ENCODE results near the gene SIRT7. TPM values are rescaled to one million over a fixed set of nuclear protein-coding genes. Genes with fewer than 3 reads are reported as not detected.
A peak's percentile ranks its signal among the peaks of the same experiment; 100 is the strongest.

SIRT7 gene
- total RNA-seq, 4 donors from 2014 or later = 32.0 to 44.6 (median 38.0) TPM

DNA sequence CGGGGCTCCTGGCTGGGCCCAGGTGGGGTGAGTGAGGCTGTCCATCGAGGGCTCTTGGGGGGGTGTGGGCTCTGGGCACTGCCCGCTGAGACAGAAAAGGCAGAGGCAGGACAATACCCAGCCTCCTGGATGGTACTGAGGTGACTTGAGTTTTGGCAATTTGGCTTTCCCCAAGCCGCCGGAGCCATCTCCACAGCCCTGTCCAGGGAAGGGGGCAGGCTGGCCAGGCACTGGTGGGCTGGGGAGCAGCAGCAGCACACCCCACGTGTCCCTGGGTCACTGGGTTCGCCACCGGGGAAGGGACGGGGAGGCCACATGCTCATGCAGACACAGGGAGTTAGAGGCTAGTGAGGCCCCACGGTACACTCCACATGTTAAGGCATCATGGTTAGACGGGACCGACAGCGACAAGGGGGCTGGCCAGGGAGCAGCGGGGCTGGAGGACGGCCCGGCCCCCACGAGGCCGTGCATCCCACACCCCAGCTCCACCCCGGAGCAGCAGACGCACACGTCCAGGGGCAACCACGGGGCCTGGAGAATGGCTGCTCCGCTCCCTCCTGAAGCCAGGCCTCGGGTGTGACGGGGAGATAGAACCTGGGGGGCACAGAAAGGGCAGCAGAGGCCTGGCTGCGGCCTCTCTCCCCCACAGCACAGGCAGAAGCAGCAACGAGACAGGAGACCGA, 49.8 kb downstream of the SIRT7 start:
- DNase-seq (ENCODE audit: low spot score in 2 of 2) = no peak
- TF ChIP-seq, protein P1, sequence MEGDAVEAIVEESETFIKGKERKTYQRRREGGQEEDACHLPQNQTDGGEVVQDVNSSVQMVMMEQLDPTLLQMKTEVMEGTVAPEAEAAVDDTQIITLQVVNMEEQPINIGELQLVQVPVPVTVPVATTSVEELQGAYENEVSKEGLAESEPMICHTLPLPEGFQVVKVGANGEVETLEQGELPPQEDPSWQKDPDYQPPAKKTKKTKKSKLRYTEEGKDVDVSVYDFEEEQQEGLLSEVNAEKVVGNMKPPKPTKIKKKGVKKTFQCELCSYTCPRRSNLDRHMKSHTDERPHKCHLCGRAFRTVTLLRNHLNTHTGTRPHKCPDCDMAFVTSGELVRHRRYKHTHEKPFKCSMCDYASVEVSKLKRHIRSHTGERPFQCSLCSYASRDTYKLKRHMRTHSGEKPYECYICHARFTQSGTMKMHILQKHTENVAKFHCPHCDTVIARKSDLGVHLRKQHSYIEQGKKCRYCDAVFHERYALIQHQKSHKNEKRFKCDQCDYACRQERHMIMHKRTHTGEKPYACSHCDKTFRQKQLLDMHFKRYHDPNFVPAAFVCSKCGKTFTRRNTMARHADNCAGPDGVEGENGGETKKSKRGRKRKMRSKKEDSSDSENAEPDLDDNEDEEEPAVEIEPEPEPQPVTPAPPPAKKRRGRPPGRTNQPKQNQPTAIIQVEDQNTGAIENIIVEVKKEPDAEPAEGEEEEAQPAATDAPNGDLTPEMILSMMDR (IDR thresholded peaks at IDR 0.05) = no peak

DNA sequence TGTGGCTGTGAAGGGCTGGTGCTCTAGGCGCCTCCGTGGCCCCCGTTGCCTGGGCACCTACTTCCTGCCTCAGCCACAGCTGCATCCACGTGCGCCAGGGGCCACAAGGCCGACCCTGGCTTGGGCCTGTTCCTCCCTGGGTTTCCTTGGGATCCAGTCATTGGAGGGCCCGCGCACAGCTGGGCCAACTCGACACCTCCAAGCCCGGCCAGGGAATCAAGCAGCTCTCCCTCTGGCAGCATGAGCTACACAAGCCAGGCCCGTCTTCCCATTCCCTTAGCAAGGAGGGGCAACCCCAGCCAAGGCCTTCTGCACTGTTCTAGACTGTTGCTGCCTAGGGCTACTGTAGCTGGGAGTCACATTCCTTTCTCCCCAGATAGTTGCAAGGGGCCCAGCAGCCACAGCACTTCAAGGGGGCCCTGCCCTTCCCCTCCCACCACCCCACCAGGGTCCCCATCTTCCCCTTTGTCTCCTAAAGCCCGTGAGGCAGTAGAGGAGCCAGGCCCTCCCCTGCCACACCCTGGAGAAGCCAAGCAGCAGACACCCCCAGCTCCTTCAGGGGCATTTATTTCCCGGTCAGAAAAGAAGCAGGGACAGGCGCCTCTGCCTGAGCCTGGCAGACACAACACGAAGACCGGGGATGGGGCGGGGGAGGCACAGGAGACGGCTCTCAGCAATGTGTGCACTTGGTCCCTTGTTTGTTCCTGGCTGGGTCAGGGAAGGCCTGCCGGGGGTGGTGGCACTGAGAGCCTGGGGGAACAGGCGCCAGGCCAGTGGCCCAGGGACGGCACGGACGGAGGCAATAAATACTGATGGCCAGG, 50.6 kb downstream of the SIRT7 start:
- TF ChIP-seq, protein P1 (IDR thresholded peaks at IDR 0.05) = no peak
- TF ChIP-seq POLR2A (IDR thresholded peaks at IDR 0.05) = no peak
- intact Hi-C loops (cut with DNase I; ENCODE audit: low total_unique reads) = no loop called here
- H3K4me3 ChIP-seq (ENCODE audit: low read depth, poor library complexity, severe bottlenecking) = no peak overlapping the region
- WGBS, 2 donors = 38 to 44% methylated on average over 17 to 18 of the region's 23 CpGs
- DNase-seq (ENCODE audit: low spot score in 2 of 2) = no peak

More for the DNA sequence above, 49.8 kb downstream of the SIRT7 start:
- WGBS, 2 donors = 73 to 74% methylated on average over 9 to 26 of the region's 28 CpGs
- no peak overlapping the region for H3K4me3 ChIP-seq (ENCODE audit: low read depth, poor library complexity, severe bottlenecking)
- intact Hi-C loops (cut with DNase I; ENCODE audit: low total_unique reads) = no loop called here

DNA sequence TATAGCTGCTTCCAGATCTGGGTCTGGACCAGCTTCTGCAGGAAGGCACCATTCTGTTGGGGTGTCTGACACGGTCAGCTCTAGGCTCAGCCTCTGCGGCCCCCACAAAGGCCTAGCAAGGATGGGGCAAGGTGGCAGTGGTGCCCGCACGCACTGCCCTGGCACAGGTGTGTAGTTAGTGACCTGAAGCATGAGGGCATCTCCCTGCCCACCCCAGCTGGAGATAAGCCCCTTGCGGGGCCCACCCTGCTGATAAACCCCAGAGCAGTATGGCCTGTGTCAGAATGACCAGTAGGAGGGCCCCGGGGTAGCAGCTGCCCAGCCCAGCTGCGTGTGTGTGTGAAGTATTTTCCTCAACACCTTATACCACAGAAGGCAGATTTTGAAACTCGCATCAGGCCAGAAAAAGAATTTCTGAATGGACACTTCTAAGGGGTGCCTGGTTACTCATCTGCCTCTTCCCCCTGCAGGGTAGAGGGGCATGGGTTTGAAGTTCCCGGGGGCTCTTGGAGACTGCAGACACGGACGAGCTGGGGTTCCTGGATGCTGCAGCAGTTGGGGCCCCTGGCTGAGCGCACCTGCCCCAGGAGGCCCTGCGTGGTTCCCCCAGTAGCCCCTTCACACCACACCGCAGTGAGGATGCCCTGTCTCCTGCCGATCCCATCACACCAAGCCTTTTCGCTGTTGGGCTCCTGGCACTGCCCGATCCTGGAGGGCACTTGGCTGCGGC, 51.4 kb downstream of the SIRT7 start:
- 68 to 77% methylated on average over 9 to 18 of the region's 18 CpGs for WGBS, 2 donors
- no peak for DNase-seq (ENCODE audit: low spot score in 2 of 2)
- H3K4me3 ChIP-seq (ENCODE audit: low read depth, poor library complexity, severe bottlenecking) = no peak overlapping the region
- intact Hi-C loops (cut with DNase I; ENCODE audit: low total_unique reads) = no loop called here
- TF ChIP-seq POLR2A (IDR thresholded peaks at IDR 0.05) = no peak
- TF ChIP-seq, protein P1 (IDR thresholded peaks at IDR 0.05) = no peak

DNA sequence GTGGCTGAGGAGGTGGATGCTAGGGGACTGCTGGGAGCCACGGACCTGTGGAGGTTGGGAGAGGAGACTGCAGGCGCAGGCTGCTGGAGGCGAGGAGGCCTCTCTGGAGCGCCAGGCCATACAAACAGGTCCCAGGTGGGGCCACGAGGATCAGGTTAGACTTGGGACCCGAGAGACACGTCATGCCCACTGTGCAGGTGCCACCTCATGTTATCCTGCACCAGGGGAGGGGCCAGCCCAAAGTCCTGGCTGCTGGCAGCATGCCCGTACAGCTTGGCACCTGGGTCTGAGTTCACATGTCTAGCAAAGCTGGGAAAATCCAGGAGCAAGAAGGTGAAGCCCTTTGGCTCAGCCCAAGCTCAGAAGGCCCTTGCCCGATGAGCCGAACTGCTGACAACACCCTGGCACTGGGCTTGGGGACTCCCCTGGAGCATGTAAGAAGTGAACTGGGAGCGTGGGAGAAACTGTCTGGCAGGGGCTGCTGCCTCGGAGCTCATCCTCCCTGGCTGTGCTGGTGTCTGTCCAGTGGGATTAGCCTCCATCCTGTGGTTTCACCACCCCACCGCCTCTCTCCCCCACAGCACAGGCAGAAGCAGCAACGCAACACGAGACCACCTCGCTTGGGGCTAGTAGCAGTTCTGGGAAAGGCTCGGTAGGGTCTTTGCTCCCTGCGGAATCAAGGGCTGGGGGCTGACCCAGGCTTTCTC, 52.1 kb downstream of the SIRT7 start:
- TF ChIP-seq, protein P1 (IDR thresholded peaks at IDR 0.05) = no peak
- TF ChIP-seq POLR2A (IDR thresholded peaks at IDR 0.05) = no peak
- intact Hi-C loops (cut with DNase I; ENCODE audit: low total_unique reads) = no loop called here
- no peak overlapping the region for H3K4me3 ChIP-seq (ENCODE audit: low read depth, poor library complexity, severe bottlenecking)
- peak in 1 of 2 donors; percentile 87 for DNase-seq (ENCODE audit: low spot score in 2 of 2)
- 67 to 70% methylated on average over 18 of the region's 18 CpGs for WGBS, 2 donors

DNA sequence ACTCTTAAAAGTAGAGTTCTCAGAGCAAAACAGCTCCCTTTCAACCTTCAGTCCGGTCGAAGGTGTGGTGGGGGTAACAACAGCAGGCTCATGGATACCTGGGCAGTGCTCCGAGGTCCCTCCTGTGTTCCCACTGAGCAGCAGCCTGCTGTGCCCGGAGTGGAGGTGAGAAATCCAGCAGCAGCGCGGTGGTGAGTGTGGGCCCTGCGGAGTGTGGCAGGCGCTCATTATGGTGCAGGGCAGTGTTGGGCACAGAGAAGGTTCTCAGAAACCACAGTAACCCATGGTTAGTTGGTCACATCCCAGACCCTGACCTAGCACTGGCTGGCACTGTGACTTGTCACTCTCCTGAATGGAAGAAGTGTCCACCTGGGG, 52.6 kb downstream of the SIRT7 start:
- DNase-seq (ENCODE audit: low spot score in 2 of 2) = no peak
- no peak for TF ChIP-seq POLR2A (IDR thresholded peaks at IDR 0.05)
- TF ChIP-seq, protein P1 (IDR thresholded peaks at IDR 0.05) = no peak
- WGBS, 2 donors = 93 to 95% methylated on average over 8 of the region's 8 CpGs
- intact Hi-C loops (cut with DNase I; ENCODE audit: low total_unique reads) = no loop called here
- H3K4me3 ChIP-seq (ENCODE audit: low read depth, poor library complexity, severe bottlenecking) = no peak overlapping the region

Data from lower leg skin (tissue), 4 donors.